HG02763 (cell line): ENCODE measurements around the gene MINDY4.

Source experiments
- ATAC-seq: cut with Tn5 transposase; IDR thresholded peaks from one replicate; pipeline ENCODE4 v1.9.1; 2021; ENCODE audit warnings: mild to moderate bottlenecking, moderate library complexity; ENCODE audit not compliant: unreplicated experiment

MINDY4 gene

DNA sequence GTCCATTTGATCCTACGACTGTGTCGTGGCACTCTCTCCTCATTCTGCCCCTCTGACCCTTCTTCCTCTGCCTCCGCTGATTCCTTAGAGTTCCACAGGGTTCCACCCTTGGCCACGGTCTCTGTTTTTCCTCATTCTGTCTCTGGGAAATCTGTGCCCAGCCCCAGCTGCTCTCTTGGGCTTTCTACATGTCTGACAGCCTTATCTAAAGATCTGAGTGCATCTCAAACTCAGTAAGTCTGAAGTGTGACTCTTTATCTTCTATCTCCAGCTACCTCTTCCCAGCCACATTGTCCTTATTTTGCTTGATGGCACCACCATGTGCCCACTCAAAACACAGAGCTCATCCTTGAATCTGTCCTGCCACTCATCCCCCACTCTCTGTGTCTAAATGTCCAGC lies 78.3 kb downstream of the MINDY4 start:
- ATAC-seq = no peak

DNA sequence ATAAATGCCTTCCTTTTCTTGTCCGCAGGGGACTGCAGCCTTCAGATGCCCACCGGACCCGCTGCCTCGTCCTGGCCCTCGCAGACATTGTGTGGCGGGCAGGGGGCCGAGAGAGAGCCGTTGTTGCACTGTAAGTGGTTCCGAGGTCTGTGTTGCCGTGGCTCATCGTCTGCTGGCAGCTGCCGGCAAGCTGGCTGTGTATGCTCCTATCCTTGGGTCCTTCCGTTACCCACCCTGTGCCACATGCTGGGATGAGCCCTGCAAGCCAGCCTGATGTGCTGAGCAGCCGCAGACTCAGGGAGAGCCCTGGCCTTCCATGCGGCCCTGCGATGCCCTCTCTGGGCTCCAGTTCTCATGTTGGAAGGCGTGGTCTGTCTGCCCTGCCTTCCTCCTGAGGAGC lies 79.2 kb downstream of the MINDY4 start:
- ATAC-seq = no peak

- no peak for ATAC-seq
These were observed 80.6 kb downstream of the MINDY4 start for GRCh38 chr7:30851651-30852307.

GRCh38 chr7:30852308-30852684 lies 81.1 kb downstream of the MINDY4 start:
- no peak for ATAC-seq

- ATAC-seq = no peak
These were observed 81.6 kb downstream of the MINDY4 start for GRCh38 chr7:30852744-30853288.

GRCh38 chr7:30853576-30853975 lies 82.4 kb downstream of the MINDY4 start:
- no peak for ATAC-seq

- no peak for ATAC-seq
These were observed 84.7 kb downstream of the MINDY4 start for GRCh38 chr7:30855936-30856335.

- no peak for ATAC-seq
These were observed 87.4 kb downstream of the MINDY4 start for GRCh38 chr7:30858576-30858975.

DNA sequence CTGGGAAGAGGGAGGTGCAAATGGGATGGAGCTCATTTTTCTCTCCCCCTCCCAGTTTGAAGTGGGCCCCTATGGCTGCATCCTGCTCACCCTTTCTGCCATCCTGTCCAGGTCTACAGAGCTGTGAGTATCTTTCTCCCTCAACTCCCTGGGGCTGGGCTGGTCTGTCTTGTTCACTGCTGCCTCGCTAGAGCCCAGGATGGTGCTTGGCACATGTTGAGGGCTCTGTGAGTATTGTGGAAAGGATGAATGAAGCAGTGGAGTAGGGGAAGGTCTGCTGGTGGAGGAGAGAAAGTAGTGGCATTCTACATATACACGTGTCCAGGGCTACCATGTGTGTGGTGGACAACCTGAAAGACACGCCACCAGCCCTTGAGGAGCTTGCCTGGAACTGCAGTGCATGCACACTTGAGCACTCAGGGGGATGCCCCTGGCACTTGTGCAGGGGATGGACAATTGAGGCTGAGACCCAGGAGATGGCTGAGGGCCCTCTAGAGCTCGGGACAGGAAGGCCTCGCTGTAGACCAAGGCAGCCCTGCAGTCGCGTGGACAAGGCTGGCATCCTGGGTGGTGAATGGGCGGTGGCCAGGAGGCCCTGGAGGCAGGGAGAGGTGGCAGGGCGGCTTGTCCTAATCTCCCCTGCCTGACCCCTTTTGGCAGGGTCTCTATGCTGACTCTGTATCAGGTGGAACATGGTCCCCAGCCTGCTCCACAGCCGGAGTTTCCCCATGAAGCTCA lies 88.2 kb downstream of the MINDY4 start:
- ATAC-seq = no peak

DNA sequence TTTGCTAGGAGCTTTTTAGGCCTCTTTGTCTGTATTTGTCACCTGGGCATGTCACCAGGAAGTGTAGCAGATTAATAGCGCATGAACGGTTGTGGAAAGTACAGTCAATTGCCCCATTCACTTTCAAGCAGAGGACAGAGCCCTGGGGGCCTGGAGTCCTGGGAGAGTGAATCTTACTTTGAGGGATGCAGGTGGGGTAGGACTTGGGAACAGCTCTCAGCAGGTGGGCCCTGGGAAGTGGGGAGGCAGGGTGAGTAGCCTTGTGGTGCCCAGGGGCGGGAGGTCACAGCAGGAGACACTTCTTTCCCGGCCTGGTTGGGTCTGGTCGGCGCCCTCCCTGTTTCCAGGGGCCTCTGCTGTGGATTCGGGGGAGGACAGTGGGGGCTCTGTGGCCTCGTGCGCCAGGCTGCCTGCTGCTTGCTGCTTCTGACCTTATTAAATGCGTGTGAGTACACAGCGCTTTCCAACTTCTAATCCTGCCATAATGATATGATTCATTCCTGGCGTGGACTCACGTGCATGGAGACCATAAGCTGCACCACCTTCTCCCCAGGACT lies 88.8 kb downstream of the MINDY4 start:
- no peak for ATAC-seq

DNA sequence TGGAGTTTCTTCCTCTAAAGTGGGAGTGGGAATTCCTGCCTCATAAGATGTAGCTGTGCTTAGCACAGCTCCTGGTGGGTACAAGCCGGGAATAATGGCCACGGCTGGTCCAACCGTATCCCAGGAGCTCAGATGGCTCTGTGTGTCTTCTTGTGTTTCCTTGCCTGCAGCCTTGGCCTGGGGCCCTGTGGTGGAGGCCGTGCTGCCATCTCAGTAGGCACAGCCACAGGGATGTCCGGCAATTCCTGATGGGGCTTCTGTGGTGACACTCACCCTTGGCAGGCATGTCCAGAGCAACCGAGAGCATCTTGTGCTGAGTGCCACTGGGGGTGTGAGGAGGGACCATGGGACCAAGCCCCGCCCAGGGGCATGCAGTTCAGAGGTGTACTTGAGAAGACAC lies 90.4 kb downstream of the MINDY4 start:
- ATAC-seq = no peak

DNA sequence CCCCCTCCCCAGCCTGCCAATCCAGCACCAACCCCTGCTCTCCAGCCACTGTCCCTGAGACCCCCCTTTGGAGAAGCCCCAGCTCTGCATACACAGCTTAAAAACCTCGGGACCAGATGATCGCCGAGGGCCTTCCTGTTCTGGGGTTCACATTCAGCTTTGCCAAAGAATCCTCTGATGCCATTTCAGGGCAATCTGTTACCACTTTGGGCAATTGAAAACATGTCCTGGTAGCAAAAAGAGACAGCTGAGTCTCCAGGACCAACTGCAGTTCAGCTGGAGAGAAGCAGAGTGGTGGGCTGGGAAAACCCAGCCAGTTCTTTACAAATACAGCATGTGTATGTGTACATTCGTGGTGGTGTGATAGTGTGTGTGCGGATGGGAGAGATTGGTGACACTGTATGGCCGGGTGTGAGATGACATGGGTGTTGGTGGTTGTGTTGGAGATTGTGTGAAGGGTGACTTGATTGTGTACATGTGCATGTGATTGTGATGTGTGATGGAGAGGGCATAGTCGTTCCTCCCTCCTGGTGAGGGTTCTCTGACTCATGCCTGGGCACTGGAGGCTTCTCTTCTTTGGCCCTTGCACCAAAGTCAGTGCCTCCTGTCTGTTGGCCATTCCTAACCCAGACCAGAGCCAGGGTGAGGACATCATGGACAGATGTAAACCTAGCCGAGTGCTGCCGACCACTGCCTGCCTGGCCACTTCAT lies 91.9 kb downstream of the MINDY4 start:
- ATAC-seq = no peak

GRCh38 chr7:30863706-30864035 lies 92.5 kb downstream of the MINDY4 start:
- ATAC-seq = no peak

GRCh38 chr7:30864101-30864500 lies 92.9 kb downstream of the MINDY4 start:
- no peak for ATAC-seq

- no peak for ATAC-seq
These were observed 93.9 kb downstream of the MINDY4 start for GRCh38 chr7:30865076-30865475.

DNA sequence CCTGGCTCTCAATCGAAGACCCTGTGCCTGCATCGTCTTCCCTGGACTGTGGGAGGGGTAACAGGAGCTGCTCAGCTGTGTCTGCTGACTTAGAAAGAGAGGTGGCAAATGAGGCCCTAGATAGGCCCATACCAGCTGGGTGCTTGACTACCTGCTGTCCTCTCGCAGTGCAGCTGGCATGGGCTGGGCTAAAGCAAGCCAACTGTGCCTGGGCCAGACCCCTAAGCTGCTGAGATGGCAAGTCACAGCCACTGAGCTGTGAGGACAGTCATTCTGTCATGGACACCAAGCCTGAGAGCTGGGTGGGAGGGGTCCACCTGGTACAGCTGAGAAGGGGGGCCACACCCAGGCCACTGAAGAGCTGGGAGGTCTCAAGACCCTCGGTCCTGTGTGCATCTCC lies 94.6 kb downstream of the MINDY4 start:
- no peak for ATAC-seq

- no peak for ATAC-seq
These were observed 95.7 kb downstream of the MINDY4 start for GRCh38 chr7:30866939-30867338.

DNA sequence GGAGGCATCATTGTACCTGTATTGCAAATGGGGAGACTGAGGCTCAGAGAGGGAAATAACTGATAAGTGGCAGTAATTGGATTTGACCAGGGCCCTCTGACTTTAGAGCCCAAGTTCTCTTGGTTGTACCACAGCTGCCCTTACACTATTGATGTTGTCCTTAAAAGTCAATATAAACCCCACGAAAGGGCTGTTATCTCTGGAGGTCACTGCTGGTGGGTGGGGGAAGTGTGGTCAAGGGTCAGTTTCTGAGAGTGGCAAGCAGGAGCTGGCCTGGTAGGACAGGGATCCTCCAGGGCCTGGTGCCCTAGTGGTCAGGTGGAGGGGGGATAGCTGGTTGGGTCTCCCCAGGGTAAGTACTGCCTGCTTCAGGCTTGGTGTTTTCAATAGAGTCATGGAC lies 96.3 kb downstream of the MINDY4 start:
- no peak for ATAC-seq

DNA sequence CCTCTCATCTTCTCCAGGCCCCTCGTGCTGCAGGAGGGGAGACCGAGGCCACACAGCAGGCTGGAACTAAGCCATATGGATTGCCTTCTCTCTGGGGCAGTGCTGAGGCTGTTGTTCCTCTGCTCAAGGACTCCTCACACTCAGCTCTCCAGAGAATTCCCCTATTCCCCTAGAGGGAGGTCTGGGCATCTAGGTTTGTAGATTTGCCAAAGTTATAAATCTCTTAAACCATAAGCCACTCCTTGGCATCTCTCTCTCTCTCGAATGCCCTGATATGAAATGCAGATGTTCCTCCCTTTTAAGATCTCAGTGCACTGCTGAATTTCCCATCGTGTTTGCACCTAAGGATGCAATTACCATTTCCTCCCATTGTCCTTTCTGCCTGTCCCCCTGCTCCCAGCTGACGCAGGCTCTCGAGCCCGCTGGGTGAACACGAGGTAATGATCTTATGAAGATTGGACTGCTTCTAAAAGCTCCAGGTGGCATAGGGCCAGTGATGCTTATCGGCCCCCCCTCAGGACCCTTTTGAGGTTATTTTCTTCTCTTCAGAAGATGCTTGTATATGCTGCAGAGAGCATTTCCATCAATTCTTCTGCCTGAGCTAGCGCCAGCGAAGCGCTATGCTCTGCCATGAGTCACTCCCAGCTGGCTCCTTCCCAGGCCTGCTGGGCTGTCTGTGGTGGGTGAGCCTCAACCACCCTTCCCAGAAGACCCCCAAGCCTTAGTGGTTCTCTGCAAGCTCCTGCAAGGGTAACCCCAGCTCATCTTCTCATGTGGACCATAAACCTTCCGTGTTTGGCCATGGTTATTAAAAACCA lies 98.8 kb downstream of the MINDY4 start:
- ATAC-seq = no peak

GRCh38 chr7:30870821-30871518 lies 99.8 kb downstream of the MINDY4 start:
- no peak for ATAC-seq
